H1 (cell line): ENCODE data around the gene LINGO4. TPM values are rescaled to one million over a fixed set of nuclear protein-coding genes. Genes with fewer than 3 reads are reported as not detected.

ENCODE experiments used
- EGR1 ChIP-seq: IDR thresholded peaks from 2 replicates; pipeline ENCODE4 v1.6.1; 2011; ENCODE audit warnings: low read depth, low read length, borderline replicate concordance
- polyA plus RNA-seq, 7 experiments: library from polyadenylated mRNA; depleted of rRNA in 3 of 7; stranded (reverse) in 5 of 7; unstranded in 2 of 7; fragments of >200 nt in 5 of 7; fragments of 200-250 nt in 2 of 7; gene quantifications; 1 replicate in 5 of 7; 2 replicates in 1 of 7; 4 replicates in 1 of 7; pipeline versions ENCODE4 v1.2.1 to v1.2.3, GENCODE V29; 2011 to 2013; ENCODE audit warnings: missing spikeins in 2 of 7, mixed read lengths in 2 of 7
- total RNA-seq: library from RNA; stranded (reverse); fragmentation: NEBNext Ultra II Directional; extraction: Animal tissue kit (Norgen Biotek cat#: 25700); gene quantifications from 2 replicates; pipeline ENCODE4 v1.2.1, GENCODE V29; 2021

Gene LINGO4
- total and polyA plus RNA-seq, 2 of the 8 experiments (the other 6 are each of a cell fraction or from before 2014, with no cell fraction given): 0.03 TPM; not detected in 1

DNA sequence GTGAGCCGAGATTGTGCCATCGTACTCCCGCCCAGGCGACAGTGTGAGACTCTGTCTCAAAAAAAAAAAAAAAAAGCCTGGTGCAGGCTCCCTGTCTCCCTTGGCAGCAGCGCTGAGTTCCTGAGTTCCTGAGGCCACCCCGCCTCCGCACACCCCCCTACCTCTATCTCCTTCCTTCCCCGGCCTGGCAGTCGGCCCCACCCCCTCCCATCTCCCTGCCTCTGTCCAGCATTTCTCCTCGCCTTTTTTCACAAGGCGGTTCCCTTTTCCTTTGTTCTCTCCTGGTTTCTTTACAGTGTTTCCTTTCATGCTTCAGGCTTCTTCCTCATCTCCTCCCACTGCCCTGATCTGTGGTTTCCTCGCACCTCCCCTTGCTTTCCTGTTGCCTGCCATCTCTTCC lies 23.7 kb upstream of the LINGO4 start (continued):
- peak; percentile 48; the same call in 1 of the 2 replicates for TF ChIP-seq EGR1
